HG03378 (cell line): Measurements from ENCODE around the gene ATP1A3.

Experiments
- ATAC-seq: cut with Tn5 transposase; IDR thresholded peaks from one replicate; pipeline ENCODE4 v1.9.1; 2021; ENCODE audit warnings: mild to moderate bottlenecking, moderate library complexity; ENCODE audit not compliant: unreplicated experiment

The ATP1A3 gene

GRCh38 chr19:41918653-41919244 is 75.3 kb downstream of the ATP1A3 start:
- ATAC-seq, result no peak

- no peak for ATAC-seq
Measured at GRCh38 chr19:41918095-41918494, 75.9 kb downstream of the ATP1A3 start.

- no peak for ATAC-seq
Measured at GRCh38 chr19:41917676-41918075, 76.4 kb downstream of the ATP1A3 start.
